HUES6 (cell line): ENCODE results near the gene SLC34A3.
A peak's percentile ranks its signal among the peaks of the same experiment; 100 is the strongest.

Source experiments
- H3K27ac ChIP-seq: 2 replicates; pipeline ENCODE4 v1.7.0; 2013; ENCODE audit warnings: low read depth, mild to moderate bottlenecking, low read length, inconsistent platforms
- H3K27me3 ChIP-seq: 2 replicates; pipeline ENCODE4 v1.6.1; 2013; ENCODE audit warnings: low read length; ENCODE audit not compliant: control insufficient read depth, insufficient read depth
- H3K36me3 ChIP-seq: 2 replicates; pipeline ENCODE4 v1.6.1; 2013; ENCODE audit warnings: low read length; ENCODE audit not compliant: control insufficient read depth, insufficient read depth
- H3K4me1 ChIP-seq: 2 replicates; pipeline ENCODE4 v1.6.1; 2013; ENCODE audit warnings: low read length; ENCODE audit not compliant: control insufficient read depth, insufficient read depth
- H3K4me3 ChIP-seq: 2 replicates; pipeline ENCODE4 v1.5.1; 2013; ENCODE audit warnings: low read depth, low read length
- H3K9ac ChIP-seq: one replicate; pipeline ENCODE4 v1.6.1; 2013; ENCODE audit warnings: mild to moderate bottlenecking, low read length
- H3K9me3 ChIP-seq: 2 replicates; pipeline ENCODE4 v1.6.1; 2013; ENCODE audit warnings: low read depth, low read length; ENCODE audit not compliant: control insufficient read depth, insufficient read depth

SLC34A3 gene

DNA sequence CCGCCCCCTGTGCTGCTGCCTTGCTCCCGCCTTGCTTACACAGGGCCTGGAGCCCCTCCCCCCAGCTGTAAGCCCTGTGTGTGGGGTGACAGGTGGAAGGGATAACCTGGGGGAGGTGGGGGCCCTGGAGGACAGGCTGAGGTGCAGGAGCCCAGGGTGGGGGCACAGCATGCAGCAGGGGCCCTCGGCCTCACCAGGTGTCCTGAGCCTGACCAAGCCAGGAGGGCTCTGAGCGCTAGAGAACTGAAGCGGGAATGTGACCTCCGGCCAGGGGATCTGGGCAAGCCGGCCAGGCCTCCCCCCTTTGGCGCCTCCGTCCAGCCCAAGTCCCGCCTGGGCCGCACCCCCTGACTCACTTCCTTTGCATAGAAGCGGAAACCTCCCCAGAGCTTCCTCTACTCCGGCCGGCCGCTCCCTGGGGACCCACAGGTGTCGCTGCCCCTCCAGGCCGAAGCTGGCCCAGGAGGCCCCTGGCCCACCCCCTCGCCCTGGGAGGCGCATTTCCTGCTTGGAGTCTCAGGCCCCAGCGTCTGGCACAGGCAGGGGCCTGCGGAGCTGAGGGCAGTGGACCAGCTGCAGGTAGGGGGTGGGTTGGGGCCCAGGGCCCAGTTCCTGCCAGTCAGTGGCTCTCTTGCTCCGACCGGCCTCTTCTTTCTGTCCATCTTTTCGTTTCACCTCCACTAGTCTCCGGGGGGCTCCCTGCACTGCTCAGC lies 46.8 kb downstream of the SLC34A3 start, which contains the start of gene TOR4A:
TSS of gene TOR4A (plus strand) at position 398 of the 713 bp plus-strand sequence. CDS start 964 bp downstream, outside the sequence.
- Histone ChIP-seq H3K4me3 (peak within 1 kb of the TSS; percentile 54), H3K27ac (peak within 1 kb of the TSS; percentile 89), H3K4me1 (peaks cover 38% of the 10 kb centered on the region), H3K36me3 (peaks cover 16% of the 10 kb centered on the region), H3K27me3 (peaks cover 3% of the 10 kb centered on the region), H3K9ac (peak within 1 kb of the TSS; percentile 66), H3K9me3 (no peaks in the 10 kb centered on the region)

DNA sequence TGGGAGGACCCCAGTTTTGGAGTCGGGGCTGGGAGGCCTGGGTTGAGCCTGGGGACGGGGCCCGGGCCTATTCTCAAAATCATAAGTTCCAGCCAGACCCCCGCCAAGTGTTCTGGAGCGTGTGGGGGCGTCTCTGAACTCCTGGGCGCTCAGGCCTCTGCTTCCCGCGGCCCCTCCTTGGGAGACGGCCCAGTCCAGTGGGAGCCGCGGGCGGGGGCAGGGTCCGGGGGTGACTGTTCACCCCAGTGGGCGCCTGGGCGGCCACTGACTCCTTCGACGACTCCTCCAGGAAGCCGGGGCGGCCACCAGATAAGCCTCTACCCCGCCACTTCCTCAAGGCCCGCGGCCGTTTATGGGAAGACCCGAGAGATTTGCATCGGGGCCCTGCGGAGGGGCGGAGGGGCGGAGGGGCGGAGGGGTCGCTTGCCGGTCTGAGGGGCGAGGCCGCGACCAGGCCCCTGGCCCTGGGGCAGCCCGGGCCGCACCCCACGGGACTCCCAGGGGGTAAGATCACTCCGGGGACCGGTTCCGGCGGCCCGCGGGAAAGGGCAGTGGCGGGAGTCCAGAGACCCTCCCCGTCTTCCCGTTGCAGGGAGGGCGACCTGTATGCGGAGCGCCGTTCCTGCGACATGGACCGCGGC lies 47.5 kb downstream of the SLC34A3 start:
- Histone ChIP-seq H3K4me1 (peaks cover 37% of the 10 kb centered on the region), H3K4me3 (peak overlapping the region; percentile 54), H3K9me3 (no peaks in the 10 kb centered on the region), H3K9ac (peak overlapping the region; percentile 66), H3K27me3 (peaks cover 3% of the 10 kb centered on the region), H3K27ac (peak overlapping the region; percentile 89; the same call in 1 of the 2 replicates), H3K36me3 (peaks cover 13% of the 10 kb centered on the region)

DNA sequence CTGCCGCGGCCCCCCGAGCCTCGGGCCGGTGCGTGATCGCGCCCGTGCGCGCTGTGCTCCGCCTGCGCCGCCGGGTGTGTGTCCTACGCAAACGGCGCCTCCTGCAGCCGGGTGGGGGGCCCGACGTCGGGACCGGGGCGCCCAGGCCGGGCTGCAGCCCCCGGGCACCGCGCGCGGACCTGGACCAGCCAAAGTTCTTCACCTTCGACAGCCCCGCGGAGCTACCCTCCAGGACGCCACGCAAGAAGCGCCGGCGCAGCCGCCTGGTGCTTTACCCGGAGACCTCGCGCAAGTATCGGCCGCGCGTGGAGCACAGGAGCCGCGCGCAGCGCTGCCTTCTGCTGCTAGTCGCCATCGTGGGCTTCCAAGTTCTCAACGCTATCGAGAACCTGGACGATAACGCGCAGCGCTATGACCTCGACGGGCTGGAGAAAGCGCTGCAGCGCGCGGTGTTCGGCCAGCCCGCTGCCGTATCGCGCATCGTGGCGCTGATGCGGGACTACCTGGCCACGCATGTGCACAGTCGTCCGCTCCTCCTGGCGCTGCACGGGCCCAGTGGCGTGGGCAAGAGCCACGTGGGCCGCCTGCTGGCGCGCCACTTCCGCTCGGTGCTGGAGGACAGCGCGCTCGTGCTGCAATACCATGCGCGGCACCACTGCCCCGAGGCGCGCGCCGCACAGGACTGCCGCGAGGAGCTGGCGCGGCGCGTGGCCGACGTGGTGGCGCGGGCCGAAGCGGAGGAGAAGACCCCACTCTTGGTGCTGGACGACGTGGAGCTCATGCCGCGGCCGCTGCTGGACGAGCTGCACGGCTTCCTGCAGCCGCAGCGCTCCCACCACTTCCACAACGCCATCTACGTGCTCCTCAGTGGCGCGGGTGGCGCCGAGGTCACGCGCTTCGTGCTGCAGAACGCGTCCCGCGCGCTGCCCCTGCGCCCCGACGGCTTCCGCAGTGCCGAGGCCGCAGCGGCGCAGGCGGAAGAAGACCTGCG lies 48.3 kb downstream of the SLC34A3 start:
- no peak overlapping the region for H3K27ac ChIP-seq
- peaks cover 35% of the 10 kb centered on the region for H3K4me1 ChIP-seq
- peak overlapping the region; percentile 42 for H3K4me3 ChIP-seq
- peaks cover 3% of the 10 kb centered on the region for H3K27me3 ChIP-seq
- H3K9ac ChIP-seq, result no peak overlapping the region
- H3K9me3 ChIP-seq, result no peaks in the 10 kb centered on the region
- peaks cover 8% of the 10 kb centered on the region; the same call in 1 of the 2 replicates for H3K36me3 ChIP-seq

DNA sequence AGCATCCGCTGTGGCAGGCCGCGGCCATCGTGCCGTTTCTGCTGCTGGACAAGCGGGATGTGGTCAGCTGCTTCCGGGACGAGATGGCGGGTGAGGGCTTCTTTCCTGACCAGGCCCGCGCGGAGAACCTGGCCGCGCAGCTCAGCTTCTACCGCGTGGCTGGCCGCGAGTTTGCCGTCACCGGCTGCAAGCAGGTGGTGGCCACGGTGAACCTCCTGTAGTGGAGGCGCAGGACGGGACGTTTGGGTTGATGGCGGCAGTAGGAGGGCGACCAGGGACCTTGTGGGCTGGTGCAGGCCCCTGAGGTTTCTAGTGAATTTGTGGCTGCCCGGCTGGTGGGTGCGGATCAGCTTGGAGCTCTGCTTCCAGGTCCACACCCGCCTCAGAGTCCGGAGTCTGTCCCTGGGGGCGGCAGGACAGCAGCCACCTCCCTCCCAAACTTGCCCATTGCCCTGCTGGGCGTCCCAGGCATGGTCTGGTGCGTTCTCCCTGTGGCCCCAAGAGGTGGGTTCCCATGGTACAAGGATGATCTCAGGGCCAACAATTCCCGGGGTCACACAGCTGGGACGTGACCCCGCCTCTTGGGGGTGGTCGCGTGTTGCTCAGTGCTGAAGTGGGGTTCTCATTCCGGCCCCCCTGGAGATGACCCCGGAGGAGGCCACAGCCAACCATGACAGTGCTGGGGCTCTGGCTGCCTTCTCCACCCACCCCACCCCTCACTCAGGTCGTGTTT lies 49.2 kb downstream of the SLC34A3 start:
- Histone ChIP-seq H3K4me1 (peaks cover 32% of the 10 kb centered on the region), H3K36me3 (0 out of 2 replicates have a peak, but pooled peaks cover 5% of the 10 kb centered on the region), H3K9me3 (no peaks in the 10 kb centered on the region), H3K4me3 (no peak overlapping the region), H3K27ac (no peak overlapping the region), H3K9ac (no peak overlapping the region), H3K27me3 (peaks cover 3% of the 10 kb centered on the region)

DNA sequence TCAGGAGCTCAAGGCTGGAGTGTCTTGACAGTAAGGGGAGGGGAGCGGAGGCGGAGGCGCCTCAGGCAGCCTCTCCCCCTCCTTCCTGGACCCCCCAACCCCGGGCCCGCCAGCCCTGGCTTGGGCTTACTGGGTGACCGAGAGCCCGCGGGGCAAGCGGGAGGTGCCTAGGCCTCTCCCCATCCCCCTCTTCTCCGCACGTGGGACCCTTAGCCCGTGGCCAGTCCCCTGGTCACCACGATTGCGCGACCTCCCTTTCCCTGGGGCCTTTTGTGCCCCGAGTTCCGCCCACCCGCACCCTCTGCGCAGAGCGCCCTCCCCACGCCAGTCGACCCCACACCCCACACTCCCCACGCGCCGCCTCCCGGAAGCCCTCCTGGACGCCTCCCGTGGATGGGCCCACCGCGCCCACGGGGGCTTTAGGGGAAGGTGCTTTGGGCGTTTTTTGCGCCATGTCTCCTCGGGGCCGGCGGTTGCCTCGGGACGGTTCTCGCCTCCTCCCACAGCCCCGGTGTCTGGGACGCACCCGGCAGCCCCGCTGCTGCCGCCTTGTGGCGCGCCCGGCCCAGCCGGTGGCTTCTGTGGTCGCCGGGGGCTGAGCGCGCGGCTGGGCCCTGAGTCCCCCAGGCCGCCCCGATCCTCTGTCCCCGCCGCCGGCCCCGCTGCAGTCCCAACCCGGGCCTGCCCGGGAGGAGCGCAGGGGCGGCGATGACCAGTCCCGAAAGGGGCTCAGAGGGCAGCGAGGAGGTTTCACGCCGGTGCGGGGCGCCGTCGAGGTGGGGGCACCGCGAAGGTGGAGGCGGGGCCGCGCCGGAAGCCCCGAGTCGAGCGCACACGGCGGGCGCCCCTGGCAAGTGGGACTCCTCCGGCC lies 50.0 kb downstream of the SLC34A3 start:
- Histone ChIP-seq H3K9me3 (no peaks in the 10 kb centered on the region), H3K4me3 (peak overlapping the region; percentile 60), H3K4me1 (peaks cover 26% of the 10 kb centered on the region), H3K27ac (no peak overlapping the region), H3K9ac (peak overlapping the region; percentile 5), H3K36me3 (0 out of 2 replicates have a peak, but pooled peaks cover 5% of the 10 kb centered on the region), H3K27me3 (peaks cover 3% of the 10 kb centered on the region)

DNA sequence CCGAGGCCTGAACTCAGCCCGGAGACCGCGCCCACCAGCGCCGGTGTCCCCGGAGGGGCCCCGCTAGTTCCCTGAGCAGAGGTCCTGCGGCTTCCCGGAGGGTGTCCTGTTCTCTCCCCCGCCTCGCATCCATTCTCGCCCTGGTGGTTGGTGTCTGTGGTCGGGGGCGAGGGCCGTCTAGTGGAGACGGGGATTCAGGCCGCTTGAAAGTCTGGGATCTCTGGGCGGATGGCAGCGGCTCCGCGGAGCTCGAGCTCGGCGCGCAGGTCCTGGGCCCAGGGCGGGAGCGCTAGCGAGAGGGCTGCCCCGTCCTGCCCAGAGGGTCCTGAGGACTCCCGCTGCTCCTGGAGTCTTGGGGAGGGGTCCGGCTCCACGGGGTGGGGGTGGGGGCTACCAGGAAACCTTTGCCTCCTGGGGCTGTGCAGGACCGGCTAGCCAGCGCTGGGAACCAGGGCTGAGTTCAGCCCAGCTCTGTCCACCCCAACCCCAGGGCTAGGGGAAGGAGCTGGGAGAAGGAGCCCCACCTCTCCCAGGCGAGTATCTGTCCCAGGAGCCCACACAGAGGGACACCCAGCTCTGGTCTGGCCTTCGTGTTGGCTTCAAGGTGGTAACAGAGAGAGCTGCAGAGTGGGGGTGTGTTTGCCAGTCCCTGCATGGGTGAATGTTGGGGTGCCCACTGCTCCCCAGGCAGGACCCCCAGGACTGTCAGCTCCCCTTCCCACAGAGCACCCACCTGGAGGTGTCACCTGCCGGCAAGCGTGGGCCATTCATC lies 50.8 kb downstream of the SLC34A3 start:
- Histone ChIP-seq H3K36me3 (0 out of 2 replicates have a peak, but pooled peaks cover 5% of the 10 kb centered on the region), H3K4me1 (peaks cover 18% of the 10 kb centered on the region), H3K27ac (no peak overlapping the region), H3K9ac (peak overlapping the region; percentile 5), H3K4me3 (peak overlapping the region; percentile 60), H3K27me3 (peaks cover 3% of the 10 kb centered on the region), H3K9me3 (no peaks in the 10 kb centered on the region)
